Measurements from ENCODE around the gene FLNB. TPM values are rescaled to one million over a fixed set of nuclear protein-coding genes. Genes with fewer than 3 reads are reported as not detected.

FLNB gene
- total and polyA plus RNA-seq, 9 of the 15 experiments (the other 6 are each of a cell fraction or from before 2014, with no cell fraction given): 9.4 to 48.1 (median 25.6) TPM

DNA sequence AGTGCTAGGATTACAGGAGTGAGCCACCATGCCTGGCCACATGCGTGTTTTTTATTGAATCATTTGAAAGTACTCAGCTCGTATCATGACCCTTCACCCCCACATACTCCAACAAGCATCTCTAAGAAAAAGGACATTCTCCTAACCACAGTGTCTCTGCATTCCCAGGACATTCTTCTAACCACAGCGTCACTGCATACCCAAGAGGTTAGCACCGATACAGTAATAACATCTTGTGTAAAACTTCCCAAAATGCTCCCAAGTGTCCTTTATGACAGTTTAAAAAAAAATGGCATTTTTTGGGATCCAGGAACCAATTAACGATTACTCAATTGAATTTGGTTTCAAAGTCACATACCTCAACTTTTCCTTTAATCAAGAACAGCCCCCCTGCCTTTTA lies 39.6 kb downstream of the FLNB start:
- H3K9me1 ChIP-seq (ENCODE audit: control insufficient read depth, insufficient read depth, low read length): no peaks in the 10 kb centered on the region
- H3K9ac ChIP-seq (ENCODE audit: insufficient read depth in 1 of 2, low read depth in 2 of 2, low read length in 2 of 2): no peak overlapping the region
- DNase-seq (ENCODE audit: extremely low read depth in 1 of 4, low spot score in 3 of 4) (no peak), FAIRE-seq (no peak), ATAC-seq (no peak)
- CTCF ChIA-PET (ENCODE audit: low intra/inter-chr PET ratio): no interaction called here
- BruUV-seq (replicated peaks): no TSS peak
- whole genome bisulfite sequencing (ENCODE audit: insufficient coverage, low coverage, missing lambda C conversion rate): 79% methylated on average over 5 of the region's 5 CpGs
- peaks cover 44% of the 10 kb centered on the region for H3K79me2 ChIP-seq (ENCODE audit: control insufficient read depth, insufficient read depth, low read length)
- H3K27ac ChIP-seq (ENCODE audit: extremely low read depth, low read depth, low read length): no peak overlapping the region
- no peaks in the 10 kb centered on the region for H3K36me3 ChIP-seq (ENCODE audit: control insufficient read depth, insufficient read depth, low read length)
- 0 out of 2 replicates have a peak, but pooled peaks cover 5% of the 10 kb centered on the region for H4K20me1 ChIP-seq (replicated peaks; ENCODE audit: control insufficient read depth, insufficient read depth, low read length)
- POLR2A ChIA-PET: no interaction called here
- H2AFZ ChIP-seq (ENCODE audit: low read depth, low read length): no peak overlapping the region
- H3K9me3 ChIP-seq (replicated peaks; ENCODE audit: control insufficient read depth, insufficient read depth, low read depth, low read length): no peaks in the 10 kb centered on the region
- H3K4me3 ChIP-seq: no peak overlapping the region
- in situ Hi-C loops (cut with MboI): no loop called here
- peaks cover 10 to 26% of the 10 kb centered on the region in 2 experiments; a peak in 4 of 5 replicates for H3K4me1 ChIP-seq (replicated peaks in 1 of 2; ENCODE audit: control insufficient read depth in 2 of 2, insufficient read depth in 2 of 2, low read length in 2 of 2)
- intact Hi-C loops (cut with micrococcal nuclease): no loop called here
- no peaks in the 10 kb centered on the region for H3K27me3 ChIP-seq (ENCODE audit: control insufficient read depth in 2 of 2, insufficient read depth in 2 of 2, low read length in 2 of 2)
- TF ChIP-seq FOXJ3 (CRISPR knock-in tag; IDR thresholded peaks at IDR 0.05) (no peak), NFIC (IDR thresholded peaks at IDR 0.05) (no peak), RNF2 (IDR thresholded peaks at IDR 0.05) (no peak), MTF1 (CRISPR knock-in tag; IDR thresholded peaks at IDR 0.05; ENCODE audit: borderline replicate concordance) (no peak), ZNF830 (CRISPR knock-in tag; IDR thresholded peaks at IDR 0.05) (no peak), CBFA2T2 (conservative IDR thresholded peaks at IDR 0.05) (no peak), JUND (IDR thresholded peaks at IDR 0.05; ENCODE audit: borderline replicate concordance, low read depth, low read length) (no peak), JUND (tag; IDR thresholded peaks at IDR 0.05; ENCODE audit: borderline replicate concordance, low read depth, low read length) (no peak), HNRNPL (IDR thresholded peaks at IDR 0.05; ENCODE audit: low read depth, low read length) (no peak)
- TF ChIP-seq, protein P1, sequence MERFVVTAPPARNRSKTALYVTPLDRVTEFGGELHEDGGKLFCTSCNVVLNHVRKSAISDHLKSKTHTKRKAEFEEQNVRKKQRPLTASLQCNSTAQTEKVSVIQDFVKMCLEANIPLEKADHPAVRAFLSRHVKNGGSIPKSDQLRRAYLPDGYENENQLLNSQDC (CRISPR knock-in tag; IDR thresholded peaks at IDR 0.05): no peak
- TF ChIP-seq, protein P2, sequence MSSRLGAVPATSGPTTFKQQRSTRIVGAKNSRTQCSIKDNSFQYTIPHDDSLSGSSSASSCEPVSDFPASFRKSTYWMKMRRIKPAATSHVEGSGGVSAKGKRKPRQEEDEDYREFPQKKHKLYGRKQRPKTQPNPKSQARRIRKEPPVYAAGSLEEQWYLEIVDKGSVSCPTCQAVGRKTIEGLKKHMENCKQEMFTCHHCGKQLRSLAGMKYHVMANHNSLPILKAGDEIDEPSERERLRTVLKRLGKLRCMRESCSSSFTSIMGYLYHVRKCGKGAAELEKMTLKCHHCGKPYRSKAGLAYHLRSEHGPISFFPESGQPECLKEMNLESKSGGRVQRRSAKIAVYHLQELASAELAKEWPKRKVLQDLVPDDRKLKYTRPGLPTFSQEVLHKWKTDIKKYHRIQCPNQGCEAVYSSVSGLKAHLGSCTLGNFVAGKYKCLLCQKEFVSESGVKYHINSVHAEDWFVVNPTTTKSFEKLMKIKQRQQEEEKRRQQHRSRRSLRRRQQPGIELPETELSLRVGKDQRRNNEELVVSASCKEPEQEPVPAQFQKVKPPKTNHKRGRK (tag; IDR thresholded peaks at IDR 0.05): no peak
- no peak overlapping the region for H3K4me2 ChIP-seq (ENCODE audit: insufficient read depth, low read length)

Measured in K562 (cell line).